ENCODE measurements around the gene ECE1. TPM values are rescaled to one million over a fixed set of nuclear protein-coding genes. Genes with fewer than 3 reads are reported as not detected.
A peak's percentile ranks its signal among the peaks of the same experiment; 100 is the strongest.

Gene ECE1
- total and polyA plus RNA-seq, 2 of the 13 experiments (the other 11 are each of a cell fraction or from before 2014, with no cell fraction given): 13.5 to 21.2 TPM

- TF ChIP-seq MEF2D (CRISPR knock-in tag; IDR thresholded peaks at IDR 0.05) (no peak), HOXA9 (CRISPR knock-in tag; IDR thresholded peaks at IDR 0.05; ENCODE audit: borderline replicate concordance) (no peak), JARID2 (CRISPR knock-in tag; IDR thresholded peaks at IDR 0.05; ENCODE audit: insufficient replicate concordance) (no peak), GATAD2A (CRISPR knock-in tag; IDR thresholded peaks at IDR 0.05) (peak; percentile 30; the same call in 1 of the 2 replicates), CENPBD1 (CRISPR knock-in tag; IDR thresholded peaks at IDR 0.05; ENCODE audit: borderline replicate concordance, low read depth) (no peak), BCL6 (CRISPR knock-in tag; IDR thresholded peaks at IDR 0.05) (peak; percentile 72), ATAD3A (CRISPR knock-in tag; IDR thresholded peaks at IDR 0.05) (no peak), SKI (IDR thresholded peaks at IDR 0.05; ENCODE audit: partially characterized antibody) (peak; percentile 80), NFATC3 (CRISPR knock-in tag; IDR thresholded peaks at IDR 0.05) (no peak), ZBTB42 (CRISPR knock-in tag; IDR thresholded peaks at IDR 0.05) (no peak), NCOA1 (CRISPR knock-in tag; IDR thresholded peaks at IDR 0.05) (no peak), ZNF644 (CRISPR knock-in tag; IDR thresholded peaks at IDR 0.05; ENCODE audit: low read depth) (no peak), E2F2 (CRISPR knock-in tag; IDR thresholded peaks at IDR 0.05; ENCODE audit: borderline replicate concordance) (no peak), HNF1B (CRISPR knock-in tag; IDR thresholded peaks at IDR 0.05) (no peak), XBP1 (CRISPR knock-in tag; IDR thresholded peaks at IDR 0.05) (no peak), ATF2 (CRISPR knock-in tag; IDR thresholded peaks at IDR 0.05) (no peak), CBX5 (CRISPR knock-in tag; IDR thresholded peaks at IDR 0.05; ENCODE audit: borderline replicate concordance) (no peak), EED (CRISPR knock-in tag; IDR thresholded peaks at IDR 0.05) (no peak), ZNF740 (CRISPR knock-in tag; IDR thresholded peaks at IDR 0.05) (no peak), PRDM10 (CRISPR knock-in tag; IDR thresholded peaks at IDR 0.05; ENCODE audit: low read depth) (no peak)
Measured at GRCh38 chr1:21332554-21333311, 42.5 kb upstream of the ECE1 start (continued).

All from HepG2 (cell line).